OCI-LY1 (cell line): ENCODE measurements around the gene STARD7.

Source experiments
- H2AFZ ChIP-seq: fragments of 200-600 bp; sonication (generic), shearing (Covaris generic); 2 replicates; pipeline ENCODE4 v1.6.0; 2014; ENCODE audit warnings: antibody characterized with exemption, mild to moderate bottlenecking, low read length
- H3F3A ChIP-seq: fragments of 200-600 bp; sonication (generic), shearing (Covaris generic); 2 replicates; pipeline ENCODE4 v1.6.0; 2014; ENCODE audit warnings: mild to moderate bottlenecking, antibody characterized with exemption, low read length, moderate library complexity; ENCODE audit not compliant: insufficient read depth
- H3K27ac ChIP-seq: fragments of 200-600 bp; sonication (generic); 2 replicates; pipeline ENCODE4 v1.5.1; 2014; ENCODE audit warnings: low read length, mixed run types, mild to moderate bottlenecking, low read depth; ENCODE audit not compliant: poor library complexity, severe bottlenecking
- H3K27me3 ChIP-seq: fragments of 200-600 bp; sonication (generic); 2 replicates; pipeline ENCODE4 v1.6.0; 2014; ENCODE audit warnings: antibody characterized with exemption, mild to moderate bottlenecking, low read length, moderate library complexity; ENCODE audit not compliant: insufficient read depth
- H3K36me3 ChIP-seq: fragments of 200-600 bp; sonication (generic); 2 replicates; pipeline ENCODE4 v1.6.1; 2014; ENCODE audit warnings: mild to moderate bottlenecking, antibody characterized with exemption, low read length, moderate library complexity, mixed read lengths; ENCODE audit not compliant: insufficient read depth
- H3K4me1 ChIP-seq: fragments of 200-600 bp; sonication (generic); 2 replicates; pipeline ENCODE4 v1.5.1; 2014; ENCODE audit warnings: mild to moderate bottlenecking, low read length, moderate library complexity; ENCODE audit not compliant: insufficient read depth, severe bottlenecking
- H3K4me2 ChIP-seq: fragments of 200-600 bp; sonication (generic), shearing (Covaris generic); 2 replicates; pipeline ENCODE4 v1.6.1; 2014; ENCODE audit warnings: low read length
- H3K4me3 ChIP-seq: fragments of 200-600 bp; sonication (generic); 2 replicates; pipeline ENCODE4 v1.5.1; 2014; ENCODE audit warnings: low read length, low read depth, mild to moderate bottlenecking, mixed read lengths; ENCODE audit not compliant: poor library complexity, severe bottlenecking
- H3K79me2 ChIP-seq: fragments of 200-600 bp; shearing (Covaris generic); 2 replicates; pipeline ENCODE4 v1.6.1; 2016; ENCODE audit warnings: mixed run types, low read length, mixed read lengths; ENCODE audit not compliant: insufficient read depth
- H3K9ac ChIP-seq: fragments of 200-600 bp; sonication (generic), shearing (Covaris generic); 2 replicates; pipeline ENCODE4 v1.6.1; 2014; ENCODE audit warnings: mild to moderate bottlenecking, low read length, mixed read lengths
- H3K9me2 ChIP-seq: fragments of 200-600 bp; sonication (generic), shearing (Covaris generic); 2 replicates; pipeline ENCODE4 v1.6.1; 2014; ENCODE audit warnings: low read depth, mild to moderate bottlenecking, low read length, mixed read lengths
- H3K9me3 ChIP-seq: fragments of 200-600 bp; shearing (Covaris generic); 2 replicates; pipeline ENCODE4 v1.6.1; 2014; ENCODE audit warnings: low read length, mixed read lengths
- H4K20me1 ChIP-seq: fragments of 200-600 bp; sonication (generic), shearing (Covaris generic); 2 replicates; pipeline ENCODE4 v1.6.0; 2016; ENCODE audit warnings: mild to moderate bottlenecking, low read length; ENCODE audit not compliant: insufficient read depth
- EZH2 ChIP-seq: fragments of 200-600 bp; sonication (generic), shearing (Covaris generic); IDR thresholded peaks from 2 replicates; pipeline ENCODE4 v1.8.0; 2017; ENCODE audit warnings: borderline replicate concordance, mixed run types, mild to moderate bottlenecking, antibody characterized with exemption, low read length, moderate library complexity, mixed read lengths
- TF ChIP-seq, protein P1 (sequence below): fragments of 200-600 bp; sonication (generic), shearing (Covaris generic); IDR thresholded peaks from 2 replicates; pipeline ENCODE4 v1.5.1; 2017; ENCODE audit warnings: mild to moderate bottlenecking, antibody characterized with exemption, low read length, moderate library complexity, mixed read lengths

The STARD7 gene

DNA sequence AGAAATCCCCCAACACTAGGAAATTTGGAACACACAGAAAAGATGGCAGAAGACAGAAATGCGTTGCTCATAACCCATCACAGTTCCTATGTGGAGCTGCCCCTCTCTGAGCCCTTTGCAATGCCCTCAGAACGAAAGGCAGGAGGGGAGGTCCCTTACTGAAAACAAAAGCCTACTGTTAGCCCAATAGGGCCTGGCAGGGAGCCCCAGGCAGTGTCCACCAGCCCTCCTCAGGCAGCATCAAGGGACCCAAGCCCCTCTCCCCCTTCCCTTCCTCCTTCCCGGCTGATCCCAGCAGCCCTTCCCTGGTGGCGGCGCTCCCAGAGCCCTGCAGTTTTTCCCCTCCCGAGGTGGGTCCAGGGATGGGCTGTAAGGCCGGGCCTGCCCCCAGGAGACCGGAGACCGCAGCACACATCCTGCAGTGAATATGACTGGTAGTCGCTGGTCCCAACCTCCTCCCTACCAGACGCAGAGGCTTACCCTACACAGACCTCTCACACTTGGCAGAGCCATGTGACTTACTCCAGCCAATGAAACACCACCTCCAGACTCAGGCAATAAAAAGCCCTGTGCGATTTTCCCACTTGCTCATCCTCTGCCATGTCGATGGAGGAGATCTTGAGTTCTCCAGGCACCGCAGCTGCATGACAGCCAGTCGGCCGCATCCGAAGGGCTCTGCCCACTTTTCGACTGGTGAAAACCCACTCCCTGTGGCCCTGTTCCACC, 44.0 kb downstream of the STARD7 start:
- TF ChIP-seq, protein P1, sequence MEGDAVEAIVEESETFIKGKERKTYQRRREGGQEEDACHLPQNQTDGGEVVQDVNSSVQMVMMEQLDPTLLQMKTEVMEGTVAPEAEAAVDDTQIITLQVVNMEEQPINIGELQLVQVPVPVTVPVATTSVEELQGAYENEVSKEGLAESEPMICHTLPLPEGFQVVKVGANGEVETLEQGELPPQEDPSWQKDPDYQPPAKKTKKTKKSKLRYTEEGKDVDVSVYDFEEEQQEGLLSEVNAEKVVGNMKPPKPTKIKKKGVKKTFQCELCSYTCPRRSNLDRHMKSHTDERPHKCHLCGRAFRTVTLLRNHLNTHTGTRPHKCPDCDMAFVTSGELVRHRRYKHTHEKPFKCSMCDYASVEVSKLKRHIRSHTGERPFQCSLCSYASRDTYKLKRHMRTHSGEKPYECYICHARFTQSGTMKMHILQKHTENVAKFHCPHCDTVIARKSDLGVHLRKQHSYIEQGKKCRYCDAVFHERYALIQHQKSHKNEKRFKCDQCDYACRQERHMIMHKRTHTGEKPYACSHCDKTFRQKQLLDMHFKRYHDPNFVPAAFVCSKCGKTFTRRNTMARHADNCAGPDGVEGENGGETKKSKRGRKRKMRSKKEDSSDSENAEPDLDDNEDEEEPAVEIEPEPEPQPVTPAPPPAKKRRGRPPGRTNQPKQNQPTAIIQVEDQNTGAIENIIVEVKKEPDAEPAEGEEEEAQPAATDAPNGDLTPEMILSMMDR, result no peak
- TF ChIP-seq EZH2, result no peak
- H3K4me1 ChIP-seq, result peaks cover 35% of the 10 kb centered on the region
- H3K9me2 ChIP-seq, result no peaks in the 10 kb centered on the region
- H3K27me3 ChIP-seq, result no peaks in the 10 kb centered on the region
- H2AFZ ChIP-seq, result peak overlapping the region; percentile 97; the same call in 1 of the 2 replicates
- H3K4me3 ChIP-seq, result peak overlapping the region; percentile 52
- peak overlapping the region; percentile 70 for H3K9ac ChIP-seq
- H3F3A ChIP-seq, result peaks cover 4% of the 10 kb centered on the region; the same call in 1 of the 2 replicates
- peaks cover 6% of the 10 kb centered on the region; the same call in 1 of the 2 replicates for H3K36me3 ChIP-seq
- H3K27ac ChIP-seq, result peak overlapping the region; percentile 90
- no peaks in the 10 kb centered on the region for H4K20me1 ChIP-seq
- H3K9me3 ChIP-seq, result no peaks in the 10 kb centered on the region
- peak overlapping the region; percentile 76 for H3K4me2 ChIP-seq
- no peaks in the 10 kb centered on the region for H3K79me2 ChIP-seq

DNA sequence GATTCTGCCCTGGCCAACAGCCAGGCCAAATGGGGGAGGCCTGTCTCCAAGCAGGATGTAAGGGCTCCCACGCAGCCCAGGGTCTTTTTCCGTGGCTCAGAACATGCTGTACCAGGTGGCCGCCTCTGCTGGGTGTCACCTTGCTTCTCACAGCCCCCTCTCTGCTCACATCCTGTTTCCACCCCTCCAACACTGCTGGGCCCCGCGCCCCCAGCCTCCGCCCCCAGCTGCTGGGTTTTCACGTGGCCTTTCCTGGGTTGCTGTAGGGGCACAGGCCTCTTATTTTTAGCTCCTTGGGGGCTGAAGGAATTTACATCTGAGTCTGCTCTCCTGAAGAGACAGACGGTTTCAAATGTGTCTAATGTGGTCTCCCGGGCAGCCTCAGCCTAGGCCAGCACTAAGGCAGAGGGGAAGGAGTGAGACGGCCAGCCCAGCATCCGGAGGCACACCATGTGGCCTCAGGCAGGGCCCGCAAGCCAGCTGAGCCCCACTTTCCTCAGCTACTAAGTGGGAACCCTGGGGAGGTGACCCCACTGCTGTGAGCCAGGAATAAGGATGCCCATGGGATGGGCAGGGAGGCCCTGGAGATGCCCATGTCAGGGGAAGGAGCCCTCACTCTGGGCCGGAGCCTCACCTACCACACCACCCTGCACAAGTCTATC, 44.7 kb downstream of the STARD7 start:
- Histone ChIP-seq H3K9ac (peak overlapping the region; percentile 70), H3K27ac (peak overlapping the region; percentile 90), H4K20me1 (no peaks in the 10 kb centered on the region), H3K27me3 (no peaks in the 10 kb centered on the region), H3K36me3 (peaks cover 6% of the 10 kb centered on the region; the same call in 1 of the 2 replicates), H3K9me2 (no peaks in the 10 kb centered on the region), H3K9me3 (no peaks in the 10 kb centered on the region), H3K4me2 (peak overlapping the region; percentile 76), H3K79me2 (no peaks in the 10 kb centered on the region), H3K4me1 (peaks cover 35% of the 10 kb centered on the region), H3F3A (peaks cover 4% of the 10 kb centered on the region; the same call in 1 of the 2 replicates), H3K4me3 (peak overlapping the region; percentile 52), H2AFZ (no peak overlapping the region)
- TF ChIP-seq EZH2, result no peak
- TF ChIP-seq, protein P1, result no peak

DNA sequence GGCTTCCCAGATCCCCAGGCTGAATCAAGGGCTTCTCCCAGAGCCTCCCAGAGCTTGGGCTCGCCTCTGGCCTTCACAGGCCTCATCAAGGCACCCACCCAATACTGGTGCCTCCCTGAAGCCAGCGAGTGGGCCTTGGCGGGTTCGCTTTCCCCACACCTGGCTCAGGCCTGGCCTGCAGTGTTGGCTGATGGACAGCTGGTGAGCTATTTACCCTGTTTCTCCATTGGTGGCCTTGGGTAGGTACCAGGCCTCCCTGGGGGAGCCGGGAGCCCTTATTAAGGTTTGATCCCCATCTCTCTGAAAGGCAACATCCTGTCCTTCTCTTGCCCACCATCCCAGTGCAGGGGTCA, 45.2 kb downstream of the STARD7 start:
- Histone ChIP-seq H3K9ac (peak overlapping the region; percentile 11; the same call in 1 of the 2 replicates), H3K4me1 (peaks cover 35% of the 10 kb centered on the region)
- no peak for TF ChIP-seq EZH2
- TF ChIP-seq, protein P1, result no peak

More for the DNA sequence above, 45.2 kb downstream of the STARD7 start:
- Histone ChIP-seq H3K27ac (peak overlapping the region; percentile 90), H2AFZ (no peak overlapping the region), H4K20me1 (no peaks in the 10 kb centered on the region), H3K4me2 (peak overlapping the region; percentile 76; the same call in 1 of the 2 replicates), H3F3A (peaks cover 4% of the 10 kb centered on the region; the same call in 1 of the 2 replicates), H3K9me3 (no peaks in the 10 kb centered on the region), H3K9me2 (no peaks in the 10 kb centered on the region), H3K36me3 (peaks cover 6% of the 10 kb centered on the region; the same call in 1 of the 2 replicates), H3K27me3 (no peaks in the 10 kb centered on the region), H3K4me3 (no peak overlapping the region), H3K79me2 (no peaks in the 10 kb centered on the region)
